HEK293T (cell line): ENCODE data around the gene CHRD.
A peak's percentile ranks its signal among the peaks of the same experiment; 100 is the strongest.

Source experiments
- CTCF ChIA-PET: fragments of 350-600 bp; formaldehyde crosslinking; extraction: SDS; loops from one replicate; lab custom pipeline; 2021; ENCODE audit warnings: antibody characterized with exemption, inconsistent platforms; lab: Yijun Ruan, JAX
- POLR2A ChIA-PET: fragments of 350-600 bp; formaldehyde crosslinking; extraction: SDS; loops from one replicate; lab custom pipeline; 2020; ENCODE audit warnings: antibody characterized with exemption, inconsistent platforms; lab: Yijun Ruan, JAX
- DNase-seq: peaks from one replicate; pipeline ENCODE4 v3.0.0; 2012; ENCODE audit warnings: mixed read lengths; ENCODE audit errors: extremely low spot score
- ARNT ChIP-seq: fragments of 450-650 bp; IDR thresholded peaks from 2 replicates; pipeline ENCODE4 v1.6.1; 2017; ENCODE audit warnings: mild to moderate bottlenecking
- BHLHE40 ChIP-seq: fragments of 450-650 bp; IDR thresholded peaks from 2 replicates; pipeline ENCODE4 v1.6.1; 2016; ENCODE audit warnings: mild to moderate bottlenecking, moderate library complexity, borderline replicate concordance
- CTBP1 ChIP-seq: fragments of 450-650 bp; IDR thresholded peaks from 2 replicates; pipeline ENCODE4 v1.6.1; 2016; ENCODE audit warnings: borderline replicate concordance
- ELF4 ChIP-seq: fragments of 450-650 bp; IDR thresholded peaks from 2 replicates; pipeline ENCODE4 v1.6.1; 2017; ENCODE audit warnings: antibody characterized with exemption
- FOXA1 ChIP-seq: fragments of 450-650 bp; IDR thresholded peaks from 2 replicates; pipeline ENCODE4 v1.6.1; 2016; ENCODE audit warnings: mild to moderate bottlenecking
- FOXK2 ChIP-seq: fragments of 450-650 bp; IDR thresholded peaks from 2 replicates; pipeline ENCODE4 v1.6.1; 2016; ENCODE audit warnings: mild to moderate bottlenecking
- FOXM1 ChIP-seq: fragments of 450-650 bp; IDR thresholded peaks from 2 replicates; pipeline ENCODE4 v1.6.1; 2017; ENCODE audit warnings: mild to moderate bottlenecking, borderline replicate concordance
- HDGF ChIP-seq: fragments of 450-650 bp; IDR thresholded peaks from 2 replicates; pipeline ENCODE4 v1.6.1; 2017; ENCODE audit warnings: antibody characterized with exemption, borderline replicate concordance
- L3MBTL2 ChIP-seq: fragments of 450-650 bp; conservative IDR thresholded peaks from 2 replicates; pipeline ENCODE4 v1.6.1; 2016; ENCODE audit warnings: mild to moderate bottlenecking
- LEF1 ChIP-seq: fragments of 450-650 bp; IDR thresholded peaks from 2 replicates; pipeline ENCODE4 v1.6.1; 2017; ENCODE audit warnings: mild to moderate bottlenecking, borderline replicate concordance
- NFRKB ChIP-seq: fragments of 450-650 bp; IDR thresholded peaks from 2 replicates; pipeline ENCODE4 v1.6.1; 2016; ENCODE audit warnings: mild to moderate bottlenecking, moderate library complexity
- SP1 ChIP-seq: fragments of 450-650 bp; IDR thresholded peaks from 2 replicates; pipeline ENCODE4 v1.6.1; 2017
- SUZ12 ChIP-seq: fragments of 450-650 bp; IDR thresholded peaks from 2 replicates; pipeline ENCODE4 v1.6.1; 2016; ENCODE audit warnings: mild to moderate bottlenecking
- TARDBP ChIP-seq: fragments of 450-650 bp; IDR thresholded peaks from 2 replicates; pipeline ENCODE4 v1.6.1; 2016
- ZNF384 ChIP-seq: fragments of 450-650 bp; IDR thresholded peaks from 2 replicates; pipeline ENCODE4 v1.6.1; 2016
- TF ChIP-seq, protein P1 (sequence below): fragments of 450-650 bp; IDR thresholded peaks from 2 replicates; pipeline ENCODE4 v1.6.1; 2016

Gene CHRD

DNA sequence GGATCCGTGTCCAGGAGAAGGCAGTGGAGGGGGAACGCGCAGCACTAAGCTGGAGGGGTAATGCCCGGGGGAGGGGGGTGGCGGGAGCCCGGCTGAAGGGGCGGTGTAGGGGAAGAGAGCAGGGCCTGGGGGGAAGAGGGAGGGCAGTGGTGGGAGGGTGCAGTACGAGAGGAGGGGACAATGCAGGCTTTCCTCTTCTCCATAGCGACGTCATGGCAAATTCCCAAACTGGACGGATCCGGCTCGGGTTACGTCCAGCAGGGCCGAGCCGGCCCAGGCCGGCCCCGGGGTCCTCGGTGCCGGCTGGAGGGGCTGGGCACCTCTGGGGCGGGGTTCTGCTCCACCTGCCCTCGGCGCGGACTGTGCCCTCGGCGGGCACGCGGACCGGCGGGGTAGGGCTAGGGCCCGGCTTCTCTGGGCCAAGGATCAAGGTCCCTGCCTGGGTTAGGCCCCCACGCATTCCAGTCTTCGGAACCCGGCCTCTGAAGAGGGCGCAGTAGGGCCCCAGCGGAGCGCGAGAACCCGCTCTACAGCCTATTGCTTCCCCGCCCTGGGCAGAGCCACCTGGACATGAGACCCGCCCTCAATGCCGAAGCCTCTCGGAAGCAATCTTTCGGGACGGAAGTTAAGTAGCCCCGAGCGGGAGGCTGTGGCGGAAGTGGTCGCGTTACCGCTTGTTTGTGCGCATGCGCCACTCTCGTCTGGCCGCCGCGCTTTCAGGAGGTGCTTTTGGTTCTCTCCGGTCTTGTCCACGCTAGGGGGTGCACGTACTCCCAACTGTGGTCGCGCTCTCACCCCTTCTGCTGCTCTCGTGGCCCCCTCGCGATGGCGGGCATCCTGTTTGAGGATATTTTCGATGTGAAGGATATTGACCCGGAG is 16.9 kb upstream of the CHRD start:
- POLR2A ChIA-PET = interaction anchor here (0.8 to 2.7 kb wide), 6 partner anchors 9 to 26 kb away, joined by 3 to 14 read pairs (median 6); partner anchors contain the start of genes CHRD and FAM131A
- CTCF ChIA-PET = interaction anchor here (1.4 kb wide), 1 partner anchor 9 kb away, joined by 3 read pairs; no protein-coding TSS in a partner anchor
- DNase-seq = peak; percentile 89
- TF ChIP-seq ARNT (no peak), HDGF (0 out of 2 replicates have a peak, but pooled peaks have one; percentile 21), SUZ12 (no peak), L3MBTL2 (peak; percentile 55), LEF1 (no peak)

DNA sequence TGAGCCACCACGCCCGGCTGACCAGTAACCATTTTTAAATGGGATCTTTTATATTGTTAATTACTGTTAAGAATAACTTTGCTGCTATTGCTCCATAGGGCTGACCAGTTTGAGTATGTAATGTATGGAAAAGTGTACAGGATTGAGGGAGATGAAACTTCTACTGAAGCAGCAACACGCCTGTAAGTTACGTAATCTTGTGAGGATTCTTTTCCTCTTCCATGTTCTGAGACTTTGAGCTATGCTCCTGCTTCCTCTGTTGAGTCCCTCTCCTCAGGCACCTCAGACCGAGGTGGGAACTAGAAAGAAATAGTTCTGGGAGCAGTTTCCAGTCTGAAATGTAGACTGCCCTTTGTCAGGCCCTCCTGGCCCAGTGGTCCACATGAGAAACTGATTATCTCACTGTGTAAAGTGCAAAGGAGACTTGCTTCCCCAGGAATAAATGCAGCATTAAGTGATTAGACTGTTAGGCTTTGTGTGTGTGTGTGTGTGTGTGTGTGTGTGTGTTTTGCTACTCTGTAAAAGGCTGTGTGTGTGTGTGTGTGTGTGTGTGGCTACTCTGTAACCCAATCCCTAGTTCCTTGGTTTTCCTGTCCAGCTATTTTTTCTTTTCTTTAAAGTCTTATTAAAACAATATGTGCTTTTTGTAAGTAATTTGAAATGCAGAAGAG is 13.1 kb upstream of the CHRD start:
- TF ChIP-seq, protein P1, sequence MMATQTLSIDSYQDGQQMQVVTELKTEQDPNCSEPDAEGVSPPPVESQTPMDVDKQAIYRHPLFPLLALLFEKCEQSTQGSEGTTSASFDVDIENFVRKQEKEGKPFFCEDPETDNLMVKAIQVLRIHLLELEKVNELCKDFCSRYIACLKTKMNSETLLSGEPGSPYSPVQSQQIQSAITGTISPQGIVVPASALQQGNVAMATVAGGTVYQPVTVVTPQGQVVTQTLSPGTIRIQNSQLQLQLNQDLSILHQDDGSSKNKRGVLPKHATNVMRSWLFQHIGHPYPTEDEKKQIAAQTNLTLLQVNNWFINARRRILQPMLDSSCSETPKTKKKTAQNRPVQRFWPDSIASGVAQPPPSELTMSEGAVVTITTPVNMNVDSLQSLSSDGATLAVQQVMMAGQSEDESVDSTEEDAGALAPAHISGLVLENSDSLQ = no peak
- TF ChIP-seq ZNF384 (no peak), ELF4 (no peak), ARNT (no peak), NFRKB (no peak), BHLHE40 (no peak), FOXK2 (no peak), L3MBTL2 (no peak), SUZ12 (no peak), LEF1 (no peak), HDGF (no peak), CTBP1 (no peak), SP1 (no peak), TARDBP (no peak), FOXM1 (no peak), FOXA1 (no peak)
- DNase-seq = no peak
- CTCF ChIA-PET = no interaction called here
- POLR2A ChIA-PET = interaction anchor here (1.6 kb wide), 1 partner anchor 9 kb away, joined by 4 read pairs; no protein-coding TSS in a partner anchor

DNA sequence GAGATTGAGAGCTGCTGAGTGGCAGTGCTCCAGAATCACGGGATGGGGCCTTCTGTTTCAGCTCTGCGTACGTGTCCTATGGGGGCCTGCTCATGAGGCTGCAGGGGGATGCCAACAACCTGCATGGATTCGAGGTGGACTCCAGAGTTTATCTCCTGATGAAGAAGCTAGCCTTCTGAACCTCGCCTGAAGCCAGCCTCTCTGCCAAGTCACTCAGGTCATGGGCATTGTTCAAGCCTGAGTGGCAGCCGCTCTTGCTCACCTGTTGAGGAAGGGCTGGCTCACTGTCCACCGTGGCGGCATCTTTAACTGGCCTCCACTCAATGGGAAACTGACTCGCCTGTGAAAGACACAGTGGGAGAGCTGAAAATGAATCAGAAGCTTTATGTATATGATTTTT is 11.7 kb upstream of the CHRD start:
- TF ChIP-seq ZNF384 = no peak
- TF ChIP-seq SP1 = no peak
- TF ChIP-seq CTBP1 = no peak
- TF ChIP-seq FOXA1 = no peak
- no peak for TF ChIP-seq TARDBP
- TF ChIP-seq LEF1 = no peak
- no peak for TF ChIP-seq BHLHE40
- TF ChIP-seq ELF4 = no peak
- no peak for TF ChIP-seq ARNT
- TF ChIP-seq L3MBTL2 = no peak
- TF ChIP-seq SUZ12 = no peak
- TF ChIP-seq FOXM1 = no peak
- no peak for TF ChIP-seq HDGF
- TF ChIP-seq NFRKB = no peak
- no peak for TF ChIP-seq FOXK2
- TF ChIP-seq, protein P1 = no peak
- POLR2A ChIA-PET = no interaction called here
- CTCF ChIA-PET = no interaction called here
- DNase-seq = no peak

DNA sequence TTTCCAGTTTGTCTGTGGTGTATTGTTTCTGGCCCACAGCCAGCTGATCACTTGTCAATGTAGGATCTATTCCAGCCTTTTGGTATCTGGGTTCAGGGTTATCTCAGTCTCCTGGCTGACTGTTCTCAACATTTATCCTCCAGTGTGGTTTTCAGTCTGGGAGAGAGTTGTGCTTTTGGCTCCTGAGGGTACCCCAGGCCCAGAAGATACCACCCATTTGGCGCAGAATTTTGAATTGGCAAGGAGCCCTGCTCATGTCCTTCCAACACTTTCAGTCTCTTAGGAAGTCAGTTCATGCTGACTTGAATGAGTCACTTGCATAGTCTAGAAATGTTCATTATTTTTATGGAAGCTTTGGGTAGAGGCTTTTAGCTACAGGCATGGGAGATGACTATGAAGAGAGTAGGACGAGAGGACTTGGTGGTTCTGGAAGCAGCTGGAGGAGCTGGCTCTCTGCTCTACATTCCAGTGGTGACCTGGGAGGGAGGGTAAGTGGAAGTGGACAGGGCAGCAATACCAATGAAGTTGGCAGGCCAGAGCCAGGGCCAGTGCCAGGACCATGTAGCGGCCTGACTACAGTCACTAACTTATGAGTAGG is 11.2 kb upstream of the CHRD start:
- TF ChIP-seq CTBP1 (no peak), BHLHE40 (no peak)

DNA sequence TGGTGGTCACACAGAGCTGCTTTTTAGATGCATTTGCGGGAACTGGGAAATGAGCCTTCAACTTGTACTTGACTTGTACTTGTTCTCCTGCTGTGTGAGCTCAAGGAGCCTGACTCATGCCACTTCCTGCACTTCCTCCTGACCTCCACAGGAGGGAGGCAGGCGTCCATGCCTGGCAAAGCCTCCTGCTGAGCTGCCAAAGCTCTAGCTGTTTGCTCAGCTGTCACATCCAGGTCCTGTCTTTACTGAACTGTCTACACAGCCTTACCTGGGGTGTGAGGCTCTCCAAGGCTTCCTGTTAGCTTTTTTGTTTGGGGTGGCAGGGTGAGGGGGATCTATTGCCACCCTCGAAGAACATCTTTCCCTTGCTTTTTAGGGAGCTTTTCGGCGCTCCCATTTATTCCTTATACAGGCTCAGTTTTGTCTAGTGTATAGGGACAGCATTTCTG is 8.3 kb upstream of the CHRD start:
- POLR2A ChIA-PET = interaction anchor here (0.7 to 2.7 kb wide), 5 partner anchors 8 to 167 kb away, joined by 3 to 14 read pairs (median 3); partner anchors contain the start of gene CHRD
- CTCF ChIA-PET = interaction anchor here (0.6 to 2.2 kb wide), 19 partner anchors 8 to 189 kb away, joined by 3 to 20 read pairs (median 4); partner anchors contain the start of genes CHRD and EPHB3
- no peak for TF ChIP-seq TARDBP
- TF ChIP-seq FOXM1 = no peak
- no peak for TF ChIP-seq HDGF
- TF ChIP-seq, protein P1 = no peak
- no peak for TF ChIP-seq L3MBTL2
- TF ChIP-seq NFRKB = no peak
- no peak for TF ChIP-seq LEF1
- no peak for TF ChIP-seq SP1
- no peak for TF ChIP-seq SUZ12
- peak; percentile 76 for DNase-seq

More for the DNA sequence above, 11.2 kb upstream of the CHRD start:
- no peak for DNase-seq
- POLR2A ChIA-PET = no interaction called here
- CTCF ChIA-PET = no interaction called here
